HUES6 (cell line): ENCODE results near the gene AP4S1.

Source experiments
- H3K27ac ChIP-seq: 2 replicates; pipeline ENCODE4 v1.7.0; 2013; ENCODE audit warnings: low read depth, mild to moderate bottlenecking, low read length, inconsistent platforms
- H3K27me3 ChIP-seq: 2 replicates; pipeline ENCODE4 v1.6.1; 2013; ENCODE audit warnings: low read length; ENCODE audit not compliant: control insufficient read depth, insufficient read depth
- H3K36me3 ChIP-seq: 2 replicates; pipeline ENCODE4 v1.6.1; 2013; ENCODE audit warnings: low read length; ENCODE audit not compliant: control insufficient read depth, insufficient read depth
- H3K4me1 ChIP-seq: 2 replicates; pipeline ENCODE4 v1.6.1; 2013; ENCODE audit warnings: low read length; ENCODE audit not compliant: control insufficient read depth, insufficient read depth
- H3K4me3 ChIP-seq: 2 replicates; pipeline ENCODE4 v1.5.1; 2013; ENCODE audit warnings: low read depth, low read length
- H3K9ac ChIP-seq: one replicate; pipeline ENCODE4 v1.6.1; 2013; ENCODE audit warnings: mild to moderate bottlenecking, low read length
- H3K9me3 ChIP-seq: 2 replicates; pipeline ENCODE4 v1.6.1; 2013; ENCODE audit warnings: low read depth, low read length; ENCODE audit not compliant: control insufficient read depth, insufficient read depth

The AP4S1 gene

DNA sequence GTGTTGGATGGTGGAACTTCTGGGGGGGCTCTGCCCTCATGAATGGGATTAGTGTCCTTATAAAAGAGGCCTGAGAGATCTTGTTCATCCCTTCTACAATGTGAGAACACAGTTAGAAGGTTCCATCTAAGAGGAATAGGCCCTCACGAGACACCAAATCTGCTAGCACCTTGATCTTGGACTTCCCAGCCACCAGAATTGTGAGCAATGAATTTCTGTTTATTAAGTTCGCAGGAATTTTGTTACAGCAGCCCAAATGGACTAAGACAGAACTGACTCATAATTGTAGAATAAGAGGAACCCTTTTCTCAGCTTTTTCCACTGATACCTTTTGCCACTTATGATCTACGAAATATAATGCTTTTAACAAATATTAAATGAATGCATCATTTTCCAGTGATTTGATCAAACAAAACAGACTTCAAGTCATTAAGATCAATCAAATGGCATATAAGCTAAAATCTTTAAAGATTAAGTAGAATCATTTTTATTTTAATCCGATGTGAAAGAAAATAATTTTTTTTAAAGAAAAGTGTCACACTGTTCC lies 113.9 kb downstream of the AP4S1 start:
- Histone ChIP-seq H3K4me3 (no peak overlapping the region), H3K27ac (no peak overlapping the region), H3K4me1 (no peaks in the 10 kb centered on the region), H3K27me3 (no peaks in the 10 kb centered on the region), H3K9ac (no peak overlapping the region), H3K36me3 (peaks cover 83% of the 10 kb centered on the region), H3K9me3 (no peaks in the 10 kb centered on the region)

DNA sequence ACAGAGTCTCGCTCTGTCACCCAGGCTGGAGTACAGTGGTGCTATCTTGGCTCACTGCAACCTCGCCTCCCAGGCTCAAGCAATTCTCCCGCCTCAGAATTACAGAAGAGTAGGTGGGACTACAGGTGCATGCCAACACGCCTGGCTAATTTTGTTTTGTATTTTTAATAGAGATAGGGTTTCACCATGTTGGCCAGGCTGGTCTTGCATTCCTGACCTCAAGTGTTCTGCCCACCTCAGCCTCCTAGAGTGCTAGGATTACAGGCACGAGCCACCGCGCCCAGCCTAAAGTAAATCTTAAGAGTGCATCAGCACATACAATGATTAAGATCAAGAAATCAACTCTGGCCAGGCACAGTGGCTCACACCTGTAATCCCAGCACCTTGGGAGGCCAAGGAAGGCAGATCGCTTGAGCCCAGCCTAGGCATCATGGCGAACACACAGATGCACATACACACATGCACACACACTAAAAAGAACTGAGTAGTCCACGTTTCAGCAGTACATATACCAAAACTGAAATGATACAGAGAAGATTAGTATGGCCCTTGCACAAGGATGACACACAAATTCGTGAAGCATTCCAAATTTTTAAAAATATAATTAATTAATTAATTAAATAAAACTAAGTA lies 117.1 kb downstream of the AP4S1 start:
- Histone ChIP-seq H3K36me3 (peaks cover 86% of the 10 kb centered on the region), H3K27ac (no peak overlapping the region), H3K4me1 (no peaks in the 10 kb centered on the region), H3K9me3 (no peaks in the 10 kb centered on the region), H3K9ac (no peak overlapping the region), H3K27me3 (no peaks in the 10 kb centered on the region), H3K4me3 (no peak overlapping the region)
